ENCODE data around the gene TTC28. TPM values are rescaled to one million over a fixed set of nuclear protein-coding genes. Genes with fewer than 3 reads are reported as not detected.
A peak's percentile ranks its signal among the peaks of the same experiment; 100 is the strongest.

Gene TTC28
- total RNA-seq, 2 donors from 2014 or later: 94.2 to 170 TPM

DNA sequence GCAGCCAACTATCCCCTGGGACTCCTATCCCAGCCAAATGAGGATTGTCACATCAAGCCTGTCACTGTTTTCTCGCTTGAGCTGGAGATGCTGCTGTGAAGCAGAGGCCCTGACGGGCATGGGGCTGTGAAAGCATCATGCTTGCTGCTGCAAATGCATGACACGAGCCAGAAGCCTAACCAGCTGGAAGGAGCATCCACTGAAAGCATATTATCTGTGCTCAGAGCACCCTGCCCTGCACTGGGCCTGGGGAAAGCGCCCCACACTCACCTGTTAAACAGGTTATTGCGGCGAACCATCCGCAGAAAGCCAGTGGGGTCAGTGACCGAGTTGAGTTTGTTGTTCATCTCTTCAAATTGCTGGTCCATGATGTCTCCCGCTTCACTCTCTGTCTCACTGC is 649.7 kb downstream of the TTC28 start:
- no peak for DNase-seq (ENCODE audit: low spot score)
- Histone ChIP-seq H3K27me3 (replicated peaks; ENCODE audit: insufficient read depth) (no peaks in the 10 kb centered on the region), H3K36me3 (no peaks in the 10 kb centered on the region), H3K9me3 (no peaks in the 10 kb centered on the region), H3K4me3 (no peak overlapping the region), H3K4me1 (ENCODE audit: control insufficient read depth in 1 of 2, low read depth in 2 of 2) (peaks cover 22 to 54% of the 10 kb centered on the region in 2 donors), H3K27ac (peak overlapping the region; percentile 51 to 60)
- TF ChIP-seq, protein P1, sequence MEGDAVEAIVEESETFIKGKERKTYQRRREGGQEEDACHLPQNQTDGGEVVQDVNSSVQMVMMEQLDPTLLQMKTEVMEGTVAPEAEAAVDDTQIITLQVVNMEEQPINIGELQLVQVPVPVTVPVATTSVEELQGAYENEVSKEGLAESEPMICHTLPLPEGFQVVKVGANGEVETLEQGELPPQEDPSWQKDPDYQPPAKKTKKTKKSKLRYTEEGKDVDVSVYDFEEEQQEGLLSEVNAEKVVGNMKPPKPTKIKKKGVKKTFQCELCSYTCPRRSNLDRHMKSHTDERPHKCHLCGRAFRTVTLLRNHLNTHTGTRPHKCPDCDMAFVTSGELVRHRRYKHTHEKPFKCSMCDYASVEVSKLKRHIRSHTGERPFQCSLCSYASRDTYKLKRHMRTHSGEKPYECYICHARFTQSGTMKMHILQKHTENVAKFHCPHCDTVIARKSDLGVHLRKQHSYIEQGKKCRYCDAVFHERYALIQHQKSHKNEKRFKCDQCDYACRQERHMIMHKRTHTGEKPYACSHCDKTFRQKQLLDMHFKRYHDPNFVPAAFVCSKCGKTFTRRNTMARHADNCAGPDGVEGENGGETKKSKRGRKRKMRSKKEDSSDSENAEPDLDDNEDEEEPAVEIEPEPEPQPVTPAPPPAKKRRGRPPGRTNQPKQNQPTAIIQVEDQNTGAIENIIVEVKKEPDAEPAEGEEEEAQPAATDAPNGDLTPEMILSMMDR (IDR thresholded peaks at IDR 0.05): no peak
- ATAC-seq (ENCODE audit: insufficient number of reproducible peaks, low FRiP score, low read depth): no peak

DNA sequence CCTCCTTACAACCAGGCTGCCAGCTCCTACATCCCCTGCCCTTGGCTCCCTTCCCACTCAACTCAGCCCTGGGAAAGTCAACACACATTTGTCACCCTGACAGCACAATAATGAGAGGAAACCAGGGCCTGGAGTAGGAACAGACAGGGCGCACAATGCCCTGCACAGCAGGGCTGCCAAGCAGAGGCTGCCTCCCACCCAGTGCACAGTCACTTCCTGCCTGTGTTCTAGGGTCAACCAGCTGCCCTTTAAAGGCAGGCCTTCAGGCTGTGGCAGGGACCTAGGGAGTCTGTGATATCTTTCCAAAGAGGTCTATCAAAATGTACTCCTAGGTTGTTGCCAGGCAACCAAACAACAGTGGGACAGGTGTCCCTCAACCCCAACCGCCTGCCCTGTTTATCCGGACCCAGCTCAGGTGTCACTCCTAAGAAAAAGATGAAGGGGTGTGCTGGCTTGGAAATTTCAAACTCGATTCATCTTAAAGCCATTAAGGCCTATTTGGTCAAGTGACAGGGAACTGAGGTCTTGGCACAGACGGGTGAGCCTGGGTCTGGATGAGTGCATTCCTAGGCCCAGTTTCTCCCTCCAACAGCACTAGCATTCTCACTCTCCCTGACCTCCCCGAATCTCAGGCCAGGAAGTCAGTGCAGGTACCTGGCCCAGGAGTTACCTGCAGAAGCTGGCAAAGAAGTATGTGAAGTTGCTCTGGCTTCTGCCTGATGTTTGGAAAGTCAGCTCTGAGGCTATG is 650.3 kb downstream of the TTC28 start:
- ATAC-seq (ENCODE audit: insufficient number of reproducible peaks, low FRiP score, low read depth) (no peak), DNase-seq (ENCODE audit: low spot score) (no peak)
- Histone ChIP-seq H3K9me3 (no peaks in the 10 kb centered on the region), H3K27ac (peak overlapping the region; percentile 51 to 60), H3K4me1 (ENCODE audit: control insufficient read depth in 1 of 2, low read depth in 2 of 2) (peaks cover 19 to 48% of the 10 kb centered on the region in 2 donors), H3K4me3 (no peak overlapping the region), H3K36me3 (no peaks in the 10 kb centered on the region), H3K27me3 (replicated peaks; ENCODE audit: insufficient read depth) (no peaks in the 10 kb centered on the region)
- TF ChIP-seq, protein P1 (IDR thresholded peaks at IDR 0.05): no peak

DNA sequence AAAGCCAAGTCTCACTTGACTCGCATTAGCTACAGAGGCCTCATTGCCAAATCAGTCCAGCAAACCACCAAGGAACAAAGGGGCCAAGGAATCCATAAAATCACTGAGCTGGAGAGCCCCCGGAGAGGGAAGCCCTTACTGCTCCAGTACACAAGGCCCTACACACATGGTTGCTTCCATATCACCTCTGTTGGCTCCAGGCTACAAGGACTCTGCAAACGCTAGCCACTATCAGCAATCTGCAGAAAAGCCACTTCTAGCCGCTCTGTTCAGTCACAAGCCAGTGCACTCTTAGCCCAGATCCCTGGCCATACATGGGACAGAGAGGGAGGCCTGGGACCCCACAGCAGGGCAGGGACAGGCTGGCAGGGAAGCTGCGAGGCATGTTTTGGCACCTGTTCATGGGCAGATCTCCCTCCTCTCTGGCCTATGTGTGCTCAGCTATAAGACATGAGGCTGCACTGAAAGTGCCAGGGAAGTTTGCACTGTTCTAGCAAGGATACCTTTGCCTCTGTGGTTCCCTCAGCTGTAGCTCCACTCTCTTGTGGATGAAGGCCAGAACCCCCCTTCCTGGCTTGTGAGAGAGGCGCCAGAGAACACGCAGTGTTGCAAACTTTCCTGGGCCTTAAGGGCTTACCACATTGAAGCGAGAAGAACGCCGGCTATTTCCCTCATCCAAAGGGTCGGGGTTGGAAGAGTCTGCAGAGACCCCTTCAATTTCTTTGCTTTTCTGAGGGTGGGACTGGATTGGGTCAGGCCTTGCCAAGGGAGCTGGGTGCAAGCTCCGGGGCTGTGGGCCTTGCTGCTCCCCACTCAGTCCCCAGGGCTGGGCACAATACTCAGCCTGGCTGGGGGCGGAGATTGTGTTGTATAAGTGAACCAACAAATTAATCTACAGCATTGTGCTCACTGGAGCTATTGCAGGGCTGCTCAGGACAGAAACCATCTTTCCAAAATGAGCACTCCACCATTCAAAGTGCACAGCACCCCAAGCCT is 651.9 kb downstream of the TTC28 start:
- Histone ChIP-seq H3K4me1 (ENCODE audit: control insufficient read depth in 1 of 2, low read depth in 2 of 2) (peaks cover 15 to 38% of the 10 kb centered on the region in 2 donors), H3K36me3 (no peaks in the 10 kb centered on the region), H3K9me3 (no peaks in the 10 kb centered on the region), H3K4me3 (no peak overlapping the region), H3K27ac (peak overlapping the region; percentile 25 to 40), H3K27me3 (replicated peaks; ENCODE audit: insufficient read depth) (no peaks in the 10 kb centered on the region)
- ATAC-seq (ENCODE audit: insufficient number of reproducible peaks, low FRiP score, low read depth) (no peak), DNase-seq (ENCODE audit: low spot score) (no peak)
- TF ChIP-seq, protein P1 (IDR thresholded peaks at IDR 0.05): no peak

DNA sequence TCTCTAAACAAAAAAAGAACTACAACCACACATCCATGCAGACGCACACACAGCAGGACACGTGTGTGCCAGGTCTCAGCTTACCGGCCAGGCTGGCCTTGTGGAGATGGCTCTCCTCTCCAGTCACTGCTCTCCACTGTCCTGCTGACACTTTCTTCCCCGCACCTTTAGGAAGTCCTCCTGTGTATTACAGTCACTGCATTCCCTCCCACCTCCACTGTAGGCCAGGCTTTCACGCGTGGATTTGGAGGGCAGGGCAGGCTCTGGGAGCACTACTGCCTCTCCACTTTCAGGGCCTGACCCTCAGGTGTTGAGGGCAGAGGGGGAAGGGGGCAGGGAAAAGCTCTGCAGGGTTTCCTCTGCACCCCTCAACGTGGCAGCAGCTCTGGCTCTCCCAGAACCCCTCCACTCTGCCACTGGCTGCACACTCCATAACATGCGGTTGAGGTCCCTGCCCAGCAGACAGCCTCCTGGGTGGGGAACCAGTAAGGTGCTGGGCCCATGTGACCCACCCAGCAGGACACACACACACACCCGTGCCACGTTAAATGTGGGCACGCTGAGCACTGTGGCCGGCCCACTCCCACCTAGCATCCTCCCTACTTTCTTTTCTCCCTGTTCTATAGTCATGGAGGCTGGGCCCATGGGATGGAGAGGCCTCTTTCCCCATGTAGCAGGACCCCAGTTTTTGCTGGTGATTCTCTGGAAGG is 653.6 kb downstream of the TTC28 start:
- DNase-seq (ENCODE audit: low spot score) (no peak), ATAC-seq (ENCODE audit: insufficient number of reproducible peaks, low FRiP score, low read depth) (no peak)
- H3K36me3 ChIP-seq: no peaks in the 10 kb centered on the region
- no peak overlapping the region for H3K27ac ChIP-seq
- H3K27me3 ChIP-seq (replicated peaks; ENCODE audit: insufficient read depth): no peaks in the 10 kb centered on the region
- no peaks in the 10 kb centered on the region for H3K9me3 ChIP-seq
- H3K4me1 ChIP-seq (ENCODE audit: control insufficient read depth in 1 of 2, low read depth in 2 of 2): peaks cover 15 to 38% of the 10 kb centered on the region in 2 donors
- TF ChIP-seq, protein P1 (IDR thresholded peaks at IDR 0.05): no peak
- H3K4me3 ChIP-seq: no peak overlapping the region

All from thoracic aorta (tissue), 2 donors.